Calu3 (cell line): Measurements from ENCODE around the gene AAK1. TPM values are rescaled to one million over a fixed set of nuclear protein-coding genes. Genes with fewer than 3 reads are reported as not detected.

Source experiments
- BruUV-seq: library from RNA; stranded (reverse); fragments of 400-500 nt; replicated peaks from 2 replicates; lab custom pipeline; 2021; lab: Mats Ljungman, UMichigan
- CTCF ChIA-PET: fragments of 300-600 bp; sonication (Branson Sonifier 250); formaldehyde crosslinking; loops from one replicate; lab custom pipeline; 2022; ENCODE audit warnings: antibody characterized with exemption; lab: Charles Lee
- DNase-seq: peaks from one replicate; pipeline ENCODE4 v3.0.0; 2022
- H3K27ac Mint-ChIP-seq: one replicate; pipeline ENCODE4 v1.8.0; 2022; ENCODE audit warnings: mixed read lengths; ENCODE audit not compliant: unreplicated experiment
- H3K27me3 Mint-ChIP-seq: one replicate; pipeline ENCODE4 v1.8.0; 2022; ENCODE audit warnings: mixed read lengths; ENCODE audit not compliant: unreplicated experiment
- H3K36me3 Mint-ChIP-seq: one replicate; pipeline ENCODE4 v1.8.0; 2022; ENCODE audit warnings: mild to moderate bottlenecking, moderate library complexity, mixed read lengths; ENCODE audit not compliant: insufficient read depth, unreplicated experiment
- H3K4me1 Mint-ChIP-seq: one replicate; pipeline ENCODE4 v1.8.0; 2022; ENCODE audit warnings: mild to moderate bottlenecking, low read depth, mixed read lengths; ENCODE audit not compliant: unreplicated experiment
- H3K4me3 Mint-ChIP-seq: one replicate; pipeline ENCODE4 v1.8.0; 2022; ENCODE audit warnings: mild to moderate bottlenecking, low read depth, moderate library complexity, mixed read lengths; ENCODE audit not compliant: unreplicated experiment
- H3K9me3 Mint-ChIP-seq: one replicate; pipeline ENCODE4 v1.8.0; 2022; ENCODE audit warnings: low read depth, mixed read lengths; ENCODE audit not compliant: unreplicated experiment
- intact Hi-C: fragments of 100-400 bp; cut with micrococcal nuclease; formaldehyde crosslinking; loops from one replicate; pipeline ENCODE4 v1.10.0; 2022; ENCODE audit not compliant: unreplicated experiment
- total RNA-seq: library from RNA; stranded (reverse); gene quantifications from 2 replicates; pipeline ENCODE4 v1.2.3, GENCODE V29; 2022
- TF ChIP-seq, protein P1 (sequence below): fragments of 200-600 bp; IDR thresholded peaks from one replicate; pipeline ENCODE4 v1.8.0; 2022; ENCODE audit warnings: antibody characterized with exemption; ENCODE audit not compliant: unreplicated experiment

The AAK1 gene
- total RNA-seq, 1 experiment from 2014 or later = 46.7 TPM

DNA sequence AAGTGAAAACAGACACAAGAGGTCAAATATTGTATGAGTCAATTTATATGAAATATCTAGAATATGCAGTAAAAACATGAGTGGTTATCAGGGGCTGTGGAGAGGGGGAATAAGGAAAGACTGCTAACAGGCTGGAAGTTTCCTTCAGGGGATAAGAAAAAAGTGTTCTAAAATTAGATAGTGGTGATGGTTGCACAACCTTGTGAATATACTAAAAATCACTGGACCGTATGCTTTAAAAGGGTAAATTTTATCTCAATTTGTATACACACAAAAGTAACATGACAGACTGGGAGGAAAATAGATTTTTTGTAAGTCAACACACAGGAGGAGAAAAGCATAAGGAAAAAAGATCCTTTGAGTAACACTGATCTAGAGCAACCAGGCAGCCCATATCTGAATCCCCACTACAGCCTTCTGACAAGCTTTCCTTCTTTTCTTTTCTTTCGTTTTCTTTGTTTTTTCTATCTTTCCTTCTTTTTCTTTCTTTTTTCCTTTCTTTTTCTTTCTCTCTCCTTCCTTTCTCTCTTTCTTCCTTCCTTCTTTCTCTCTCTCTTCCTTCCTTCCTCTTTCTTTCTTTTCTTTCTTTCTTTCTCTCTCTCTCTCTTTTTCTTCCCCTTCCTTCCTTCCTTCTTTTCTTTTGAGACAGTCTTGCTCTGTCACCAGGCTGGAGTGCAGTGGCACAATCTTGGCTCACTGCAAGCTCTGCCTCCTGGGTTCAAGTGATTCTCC lies 95.4 kb downstream of the AAK1 start:
- intact Hi-C loops = no loop called here
- no peak for DNase-seq
- Mint-ChIP-seq H3K36me3 (no peaks in the 10 kb centered on the region), H3K27me3 (no peaks in the 10 kb centered on the region), H3K4me3 (no peak overlapping the region), H3K27ac (no peak overlapping the region), H3K4me1 (peaks cover 8% of the 10 kb centered on the region), H3K9me3 (peaks cover 4% of the 10 kb centered on the region)
- CTCF ChIA-PET = no interaction called here
- BruUV-seq = no TSS peak
- TF ChIP-seq, protein P1, sequence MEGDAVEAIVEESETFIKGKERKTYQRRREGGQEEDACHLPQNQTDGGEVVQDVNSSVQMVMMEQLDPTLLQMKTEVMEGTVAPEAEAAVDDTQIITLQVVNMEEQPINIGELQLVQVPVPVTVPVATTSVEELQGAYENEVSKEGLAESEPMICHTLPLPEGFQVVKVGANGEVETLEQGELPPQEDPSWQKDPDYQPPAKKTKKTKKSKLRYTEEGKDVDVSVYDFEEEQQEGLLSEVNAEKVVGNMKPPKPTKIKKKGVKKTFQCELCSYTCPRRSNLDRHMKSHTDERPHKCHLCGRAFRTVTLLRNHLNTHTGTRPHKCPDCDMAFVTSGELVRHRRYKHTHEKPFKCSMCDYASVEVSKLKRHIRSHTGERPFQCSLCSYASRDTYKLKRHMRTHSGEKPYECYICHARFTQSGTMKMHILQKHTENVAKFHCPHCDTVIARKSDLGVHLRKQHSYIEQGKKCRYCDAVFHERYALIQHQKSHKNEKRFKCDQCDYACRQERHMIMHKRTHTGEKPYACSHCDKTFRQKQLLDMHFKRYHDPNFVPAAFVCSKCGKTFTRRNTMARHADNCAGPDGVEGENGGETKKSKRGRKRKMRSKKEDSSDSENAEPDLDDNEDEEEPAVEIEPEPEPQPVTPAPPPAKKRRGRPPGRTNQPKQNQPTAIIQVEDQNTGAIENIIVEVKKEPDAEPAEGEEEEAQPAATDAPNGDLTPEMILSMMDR = no peak

DNA sequence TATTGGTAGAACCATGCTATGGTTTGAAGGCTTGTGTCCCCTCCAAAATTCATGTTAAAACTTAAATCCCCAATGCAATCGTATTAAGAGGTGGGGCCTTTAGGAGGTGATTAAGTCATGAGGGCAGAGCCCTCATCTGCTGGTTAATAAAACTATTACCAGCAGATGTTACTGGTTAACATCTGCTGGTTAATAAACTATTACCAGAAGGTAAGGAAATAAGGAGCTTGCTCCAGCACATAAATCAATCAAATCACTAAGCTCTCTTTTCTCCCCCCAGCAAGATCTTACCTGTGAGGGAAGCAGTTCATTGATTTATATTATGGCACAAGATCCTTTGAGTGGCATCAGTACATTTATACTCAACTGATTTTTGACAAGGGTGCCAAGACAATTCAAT lies 96.9 kb downstream of the AAK1 start:
- peaks cover 4% of the 10 kb centered on the region for H3K9me3 Mint-ChIP-seq
- CTCF ChIA-PET = interaction anchor here (0.6 kb wide), 1 partner anchor 117 kb away, joined by 4 read pairs; no protein-coding TSS in a partner anchor
- peaks cover 8% of the 10 kb centered on the region for H3K4me1 Mint-ChIP-seq
- TF ChIP-seq, protein P1 = no peak
- H3K36me3 Mint-ChIP-seq = no peaks in the 10 kb centered on the region
- H3K4me3 Mint-ChIP-seq = no peak overlapping the region
- no peaks in the 10 kb centered on the region for H3K27me3 Mint-ChIP-seq
- no peak for DNase-seq
- intact Hi-C loops = no loop called here
- no TSS peak for BruUV-seq
- H3K27ac Mint-ChIP-seq = no peak overlapping the region

DNA sequence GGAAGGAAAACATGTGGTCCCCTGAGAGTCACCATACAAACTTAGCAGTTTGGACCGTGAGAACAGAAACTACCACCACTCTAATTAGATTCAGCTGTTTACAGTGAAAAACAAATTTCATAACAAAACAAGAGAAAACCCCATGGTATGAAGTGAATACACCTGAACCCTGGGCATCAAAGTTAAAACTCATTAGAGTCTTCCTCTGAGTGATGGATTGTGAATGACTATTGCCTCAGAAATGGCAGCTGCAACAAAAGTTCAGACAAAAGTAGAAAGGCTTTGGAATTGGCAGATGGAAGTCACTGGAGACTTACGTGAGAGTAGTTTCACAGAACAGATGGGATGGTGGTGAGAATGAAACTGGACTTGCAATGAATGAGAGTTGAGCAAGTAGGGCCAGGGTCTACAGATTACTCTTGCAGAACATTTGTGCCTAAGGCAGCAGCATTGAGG lies 98.0 kb downstream of the AAK1 start:
- H3K4me3 Mint-ChIP-seq = no peak overlapping the region
- intact Hi-C loops = no loop called here
- BruUV-seq = no TSS peak
- TF ChIP-seq, protein P1 = no peak
- peaks cover 4% of the 10 kb centered on the region for H3K9me3 Mint-ChIP-seq
- no peaks in the 10 kb centered on the region for H3K36me3 Mint-ChIP-seq
- no peak overlapping the region for H3K27ac Mint-ChIP-seq
- DNase-seq = no peak
- peaks cover 8% of the 10 kb centered on the region for H3K4me1 Mint-ChIP-seq
- H3K27me3 Mint-ChIP-seq = no peaks in the 10 kb centered on the region
- CTCF ChIA-PET = interaction anchor here (1.1 kb wide), 1 partner anchor 9 kb away, joined by 3 read pairs; no protein-coding TSS in a partner anchor

DNA sequence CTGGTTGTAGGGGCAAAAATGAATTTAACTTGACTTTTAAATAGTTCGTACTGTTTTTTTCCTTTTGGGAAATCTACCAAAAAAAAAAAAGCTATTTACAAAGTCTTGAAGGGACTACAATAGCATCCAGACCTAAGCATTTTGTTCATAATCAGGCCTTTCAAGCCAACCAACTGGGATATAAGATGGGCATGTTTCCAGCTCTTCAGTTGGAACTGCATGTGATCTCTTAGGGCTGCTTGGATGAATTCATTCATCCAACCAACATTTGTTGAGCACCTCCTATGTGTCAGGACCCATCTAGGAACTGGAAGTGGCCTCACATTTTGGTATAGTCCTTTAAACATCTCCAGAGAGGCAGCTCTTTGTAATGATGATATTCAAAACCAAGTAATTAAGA lies 98.6 kb downstream of the AAK1 start:
- Mint-ChIP-seq H3K4me1 (peaks cover 8% of the 10 kb centered on the region), H3K4me3 (no peak overlapping the region), H3K27me3 (no peaks in the 10 kb centered on the region), H3K36me3 (no peaks in the 10 kb centered on the region), H3K9me3 (peaks cover 4% of the 10 kb centered on the region), H3K27ac (no peak overlapping the region)
- no TSS peak for BruUV-seq
- intact Hi-C loops = no loop called here
- CTCF ChIA-PET = interaction anchor here (1.1 kb wide), 1 partner anchor 10 kb away, joined by 3 read pairs; no protein-coding TSS in a partner anchor
- TF ChIP-seq, protein P1 = no peak
- DNase-seq = no peak
